Measurements from ENCODE around the gene NXF1.

DNA sequence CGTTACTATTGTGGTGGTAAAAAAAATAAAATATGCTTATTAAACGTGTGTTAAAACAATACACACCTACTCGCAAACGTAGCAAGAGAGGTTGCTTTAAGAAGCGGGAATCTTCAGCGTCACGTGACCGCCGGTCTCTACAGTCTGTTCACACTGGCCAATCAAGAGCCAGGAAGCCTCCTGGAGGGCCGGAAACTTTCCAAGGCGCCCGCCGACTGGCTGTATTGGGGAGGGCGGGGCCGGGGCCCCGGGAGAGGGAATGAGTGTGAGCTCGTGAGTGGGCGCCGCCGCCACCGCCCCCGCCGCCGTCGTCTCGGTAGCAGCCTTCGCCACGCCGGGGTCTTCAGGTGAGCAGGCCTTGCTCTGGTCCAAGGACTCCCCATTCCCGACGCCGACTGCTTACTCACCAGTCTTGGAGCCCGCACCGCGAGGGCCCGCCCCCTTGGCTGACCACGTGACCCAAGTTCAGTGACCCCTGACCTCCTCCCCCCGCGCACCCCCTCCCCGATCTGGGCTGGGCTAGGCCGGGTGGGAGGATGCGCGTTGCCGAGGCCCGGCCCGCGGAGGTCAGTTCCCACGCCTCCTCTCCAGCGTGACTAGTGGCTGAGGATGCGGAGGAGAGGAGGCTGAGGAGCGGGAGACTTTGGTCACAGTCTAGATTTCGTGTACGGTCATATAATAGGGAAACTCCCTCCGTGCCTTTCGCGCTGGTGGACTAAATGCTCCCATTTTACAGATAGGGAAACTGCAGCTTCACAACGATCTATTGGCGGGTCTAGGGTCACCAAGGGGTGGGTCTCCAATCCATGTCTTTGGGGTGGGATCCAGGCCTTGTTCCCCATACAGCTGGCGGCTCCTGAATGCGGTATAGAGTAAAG is 33.9 kb downstream of the NXF1 start, which contains the start of gene TAF6L:
- TF ChIP-seq, protein P1, sequence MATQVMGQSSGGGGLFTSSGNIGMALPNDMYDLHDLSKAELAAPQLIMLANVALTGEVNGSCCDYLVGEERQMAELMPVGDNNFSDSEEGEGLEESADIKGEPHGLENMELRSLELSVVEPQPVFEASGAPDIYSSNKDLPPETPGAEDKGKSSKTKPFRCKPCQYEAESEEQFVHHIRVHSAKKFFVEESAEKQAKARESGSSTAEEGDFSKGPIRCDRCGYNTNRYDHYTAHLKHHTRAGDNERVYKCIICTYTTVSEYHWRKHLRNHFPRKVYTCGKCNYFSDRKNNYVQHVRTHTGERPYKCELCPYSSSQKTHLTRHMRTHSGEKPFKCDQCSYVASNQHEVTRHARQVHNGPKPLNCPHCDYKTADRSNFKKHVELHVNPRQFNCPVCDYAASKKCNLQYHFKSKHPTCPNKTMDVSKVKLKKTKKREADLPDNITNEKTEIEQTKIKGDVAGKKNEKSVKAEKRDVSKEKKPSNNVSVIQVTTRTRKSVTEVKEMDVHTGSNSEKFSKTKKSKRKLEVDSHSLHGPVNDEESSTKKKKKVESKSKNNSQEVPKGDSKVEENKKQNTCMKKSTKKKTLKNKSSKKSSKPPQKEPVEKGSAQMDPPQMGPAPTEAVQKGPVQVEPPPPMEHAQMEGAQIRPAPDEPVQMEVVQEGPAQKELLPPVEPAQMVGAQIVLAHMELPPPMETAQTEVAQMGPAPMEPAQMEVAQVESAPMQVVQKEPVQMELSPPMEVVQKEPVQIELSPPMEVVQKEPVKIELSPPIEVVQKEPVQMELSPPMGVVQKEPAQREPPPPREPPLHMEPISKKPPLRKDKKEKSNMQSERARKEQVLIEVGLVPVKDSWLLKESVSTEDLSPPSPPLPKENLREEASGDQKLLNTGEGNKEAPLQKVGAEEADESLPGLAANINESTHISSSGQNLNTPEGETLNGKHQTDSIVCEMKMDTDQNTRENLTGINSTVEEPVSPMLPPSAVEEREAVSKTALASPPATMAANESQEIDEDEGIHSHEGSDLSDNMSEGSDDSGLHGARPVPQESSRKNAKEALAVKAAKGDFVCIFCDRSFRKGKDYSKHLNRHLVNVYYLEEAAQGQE (IDR thresholded peaks at IDR 0.05; ENCODE audit: low read depth): no peak
- TF ChIP-seq EP300 (IDR thresholded peaks at IDR 0.05; ENCODE audit: borderline replicate concordance) (no peak), CREB1 (IDR thresholded peaks at IDR 0.05; ENCODE audit: low read depth) (no peak), TAF1 (IDR thresholded peaks at IDR 0.05; ENCODE audit: low read depth) (peak; percentile 28; the same call in 1 of the 2 replicates), MAX (IDR thresholded peaks at IDR 0.05) (peak; percentile 65; the same call in 1 of the 2 replicates), EGR1 (IDR thresholded peaks at IDR 0.05) (peak; percentile 83), RAD21 (IDR thresholded peaks at IDR 0.05; ENCODE audit: low read depth) (no peak), YY1 (IDR thresholded peaks at IDR 0.05; ENCODE audit: low read depth) (no peak), ZBTB7A (IDR thresholded peaks at IDR 0.05; ENCODE audit: low read depth) (peak; percentile 86)
